PFSK-1 (cell line): ENCODE measurements around the gene VWA2.

Experiments
- FOXP2 ChIP-seq: optimal IDR thresholded peaks from 2 replicates; pipeline ENCODE3; 2011; ENCODE audit warnings: borderline replicate concordance, control low read depth, inconsistent platforms; ENCODE audit not compliant: insufficient read depth; ENCODE audit errors: extremely low read length, extremely low read depth
- POLR2AphosphoS5 ChIP-seq: IDR thresholded peaks from 2 replicates; pipeline ENCODE4 v1.6.1; 2012; ENCODE audit warnings: low read depth, mild to moderate bottlenecking, control low read depth, low read length, moderate library complexity
- SIN3A ChIP-seq: IDR thresholded peaks from 2 replicates; pipeline ENCODE4 v1.6.1; 2012; ENCODE audit warnings: mild to moderate bottlenecking, low read length, moderate library complexity, borderline replicate concordance; ENCODE audit not compliant: insufficient read depth
- TAF1 ChIP-seq: IDR thresholded peaks from 2 replicates; pipeline ENCODE4 v1.6.1; 2012; ENCODE audit warnings: low read length, control low read depth, borderline replicate concordance; ENCODE audit not compliant: insufficient read depth
- TF ChIP-seq, protein P1 (sequence below), 2 experiments: IDR thresholded peaks; 2 replicates each; pipeline versions ENCODE4 v1.6.1 to v1.8.0; 2011 to 2012; ENCODE audit warnings: low read depth in 2 of 2, low read length in 2 of 2, control low read depth in 1 of 2, inconsistent platforms in 1 of 2, mild to moderate bottlenecking in 1 of 2, moderate library complexity in 1 of 2; ENCODE audit not compliant: insufficient read depth in 1 of 2

The VWA2 gene

DNA sequence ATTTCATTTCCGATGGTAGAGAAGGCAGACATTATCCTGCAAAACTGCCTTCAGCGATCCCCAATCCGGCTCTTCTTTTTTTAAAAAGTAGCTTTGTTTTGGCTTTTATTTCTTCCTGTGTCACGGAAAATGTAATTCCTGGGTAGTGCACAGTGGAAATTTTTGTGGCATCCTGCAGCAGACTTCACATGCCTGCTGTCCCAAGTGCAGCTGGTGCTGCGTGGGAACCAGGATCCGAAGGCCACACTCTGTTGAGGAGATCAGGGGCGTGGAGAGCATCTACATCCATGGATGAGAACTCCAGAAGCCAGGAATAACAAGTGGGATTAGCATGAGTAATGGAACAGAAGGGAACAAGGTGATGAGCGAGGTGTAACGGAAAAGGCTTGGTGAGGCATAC is 4.6 kb downstream of the VWA2 start:
- TF ChIP-seq SIN3A = no peak
- TF ChIP-seq, protein P1, sequence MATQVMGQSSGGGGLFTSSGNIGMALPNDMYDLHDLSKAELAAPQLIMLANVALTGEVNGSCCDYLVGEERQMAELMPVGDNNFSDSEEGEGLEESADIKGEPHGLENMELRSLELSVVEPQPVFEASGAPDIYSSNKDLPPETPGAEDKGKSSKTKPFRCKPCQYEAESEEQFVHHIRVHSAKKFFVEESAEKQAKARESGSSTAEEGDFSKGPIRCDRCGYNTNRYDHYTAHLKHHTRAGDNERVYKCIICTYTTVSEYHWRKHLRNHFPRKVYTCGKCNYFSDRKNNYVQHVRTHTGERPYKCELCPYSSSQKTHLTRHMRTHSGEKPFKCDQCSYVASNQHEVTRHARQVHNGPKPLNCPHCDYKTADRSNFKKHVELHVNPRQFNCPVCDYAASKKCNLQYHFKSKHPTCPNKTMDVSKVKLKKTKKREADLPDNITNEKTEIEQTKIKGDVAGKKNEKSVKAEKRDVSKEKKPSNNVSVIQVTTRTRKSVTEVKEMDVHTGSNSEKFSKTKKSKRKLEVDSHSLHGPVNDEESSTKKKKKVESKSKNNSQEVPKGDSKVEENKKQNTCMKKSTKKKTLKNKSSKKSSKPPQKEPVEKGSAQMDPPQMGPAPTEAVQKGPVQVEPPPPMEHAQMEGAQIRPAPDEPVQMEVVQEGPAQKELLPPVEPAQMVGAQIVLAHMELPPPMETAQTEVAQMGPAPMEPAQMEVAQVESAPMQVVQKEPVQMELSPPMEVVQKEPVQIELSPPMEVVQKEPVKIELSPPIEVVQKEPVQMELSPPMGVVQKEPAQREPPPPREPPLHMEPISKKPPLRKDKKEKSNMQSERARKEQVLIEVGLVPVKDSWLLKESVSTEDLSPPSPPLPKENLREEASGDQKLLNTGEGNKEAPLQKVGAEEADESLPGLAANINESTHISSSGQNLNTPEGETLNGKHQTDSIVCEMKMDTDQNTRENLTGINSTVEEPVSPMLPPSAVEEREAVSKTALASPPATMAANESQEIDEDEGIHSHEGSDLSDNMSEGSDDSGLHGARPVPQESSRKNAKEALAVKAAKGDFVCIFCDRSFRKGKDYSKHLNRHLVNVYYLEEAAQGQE (IDR thresholded peaks at IDR 0.05; ENCODE audit: insufficient read depth in 1 of 2, low read depth in 2 of 2, low read length in 2 of 2) = no peak
- no peak for TF ChIP-seq POLR2AphosphoS5
- TF ChIP-seq FOXP2 = no peak
- no peak for TF ChIP-seq TAF1

DNA sequence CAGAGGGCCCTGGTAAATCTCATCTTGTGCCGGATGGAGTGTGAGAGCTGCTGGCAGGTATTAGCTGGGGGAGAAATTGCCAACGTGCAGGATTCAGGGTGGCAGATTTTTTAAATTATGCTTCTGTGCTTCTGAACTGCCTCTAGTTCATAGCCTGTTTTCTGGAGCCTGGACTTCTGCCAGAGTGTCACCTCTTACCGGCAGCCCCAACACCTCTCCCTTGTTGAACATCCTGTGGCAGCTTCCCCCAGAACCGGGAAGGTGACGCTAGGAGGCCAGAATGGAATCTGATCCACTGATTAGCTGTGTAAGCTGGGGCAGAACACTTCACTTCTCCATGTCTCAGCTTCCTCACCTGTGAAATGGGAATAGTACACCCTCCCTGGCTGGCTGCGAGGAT is 5.1 kb downstream of the VWA2 start:
- TF ChIP-seq, protein P1 (IDR thresholded peaks at IDR 0.05; ENCODE audit: insufficient read depth in 1 of 2, low read depth in 2 of 2, low read length in 2 of 2) = no peak
- TF ChIP-seq TAF1 (no peak), SIN3A (no peak), POLR2AphosphoS5 (no peak), FOXP2 (no peak)

DNA sequence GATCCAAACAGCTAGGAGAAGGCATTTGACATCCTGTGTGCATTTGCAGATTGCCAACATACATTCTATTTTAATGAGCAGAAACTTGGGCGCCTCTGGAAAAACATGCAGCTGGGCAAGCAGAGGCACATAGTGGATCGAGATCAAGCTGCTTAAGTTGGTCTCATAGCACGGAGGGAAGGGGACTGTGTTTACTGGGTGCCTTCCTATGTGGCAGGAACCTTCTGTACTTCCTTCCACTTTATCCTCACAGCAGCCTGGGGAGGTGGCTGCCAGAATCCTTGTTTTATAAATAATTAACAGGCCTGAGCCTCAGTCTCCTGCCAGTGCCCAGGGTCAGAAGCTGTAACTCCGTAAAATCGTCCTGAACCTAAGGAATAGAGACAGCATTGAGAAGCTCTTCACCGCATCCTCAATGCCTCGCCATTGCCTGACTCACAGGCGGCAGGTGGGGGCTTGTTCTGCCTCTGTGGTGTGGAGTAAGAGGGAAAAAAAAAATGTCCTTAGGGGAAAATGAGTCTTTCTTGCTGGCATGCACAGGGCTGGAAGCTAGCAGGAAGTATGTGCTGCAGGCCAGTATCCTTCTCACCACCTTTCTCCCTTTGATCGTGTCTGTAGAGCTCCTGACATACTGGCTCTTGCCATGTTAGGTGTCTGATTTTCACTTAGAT is 6.2 kb downstream of the VWA2 start:
- TF ChIP-seq POLR2AphosphoS5 = no peak
- no peak for TF ChIP-seq SIN3A
- TF ChIP-seq TAF1 = no peak
- TF ChIP-seq FOXP2 = no peak
- TF ChIP-seq, protein P1 (IDR thresholded peaks at IDR 0.05; ENCODE audit: insufficient read depth in 1 of 2, low read depth in 2 of 2, low read length in 2 of 2) = no peak

DNA sequence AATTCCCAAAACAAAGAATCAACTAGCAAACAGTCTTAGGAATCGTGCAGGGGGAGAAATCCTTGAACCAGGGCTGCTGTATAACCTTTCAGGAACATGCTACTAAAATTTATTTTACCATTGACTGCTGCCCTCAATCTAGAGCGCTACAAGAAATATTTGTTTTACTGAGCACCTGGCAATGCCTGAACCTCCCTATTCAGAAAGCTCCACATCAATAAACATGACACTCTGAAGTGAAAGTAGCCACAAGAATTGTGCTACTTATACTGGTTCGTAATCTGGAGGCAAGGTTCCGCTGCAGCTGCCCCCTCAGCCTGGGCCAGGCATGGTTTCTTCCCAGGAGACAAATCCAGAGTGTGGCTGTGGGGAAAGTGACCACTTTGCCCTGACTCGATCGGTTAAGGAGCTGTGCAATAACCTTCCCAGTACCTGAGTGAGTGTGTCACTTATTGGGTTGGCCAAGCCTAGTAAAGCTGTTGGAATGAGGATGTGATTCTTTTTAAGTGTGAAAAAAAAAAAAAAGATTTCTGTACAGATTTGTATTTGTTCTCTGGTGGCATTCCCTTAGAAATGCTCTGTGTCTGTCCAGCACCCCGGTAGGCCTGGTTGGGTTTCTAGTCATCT is 7.7 kb downstream of the VWA2 start:
- TF ChIP-seq TAF1 (no peak), SIN3A (no peak), POLR2AphosphoS5 (no peak), FOXP2 (no peak)
- TF ChIP-seq, protein P1 (IDR thresholded peaks at IDR 0.05; ENCODE audit: insufficient read depth in 1 of 2, low read depth in 2 of 2, low read length in 2 of 2) = no peak

DNA sequence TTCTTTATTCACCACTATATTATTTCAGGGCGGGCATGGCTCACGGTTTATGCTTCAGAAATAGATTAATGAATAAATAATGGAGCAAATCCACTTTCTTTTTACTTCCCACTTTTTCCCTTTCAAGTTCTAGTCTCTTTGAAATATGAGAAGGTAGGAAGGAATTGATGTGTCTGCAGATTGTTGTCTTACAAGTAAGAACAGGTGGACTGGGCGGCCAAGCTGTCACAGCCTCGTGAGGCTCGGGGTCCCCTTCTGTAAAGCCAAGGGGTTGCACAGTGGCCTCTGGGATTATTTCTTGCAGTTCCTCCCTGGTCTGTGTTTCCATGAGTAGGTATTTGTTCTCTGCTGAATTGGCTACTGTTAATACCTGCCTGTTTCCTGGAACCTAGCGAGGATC is 11.2 kb downstream of the VWA2 start:
- TF ChIP-seq SIN3A (no peak), TAF1 (no peak), POLR2AphosphoS5 (no peak), FOXP2 (no peak)
- TF ChIP-seq, protein P1 (IDR thresholded peaks at IDR 0.05; ENCODE audit: insufficient read depth in 1 of 2, low read depth in 2 of 2, low read length in 2 of 2) = no peak
